AG08396 (cell line): Measurements from ENCODE around the gene LPAR1.
"Not testable (repeated sequence)": the region's sequence is repeated elsewhere in the genome, so short reads cannot be mapped to it uniquely, and the experiment has no call there.

ENCODE experiments used
- DNase-seq: peaks from one replicate; pipeline ENCODE4 v3.0.0; 2012; ENCODE audit warnings: low spot score, mixed read lengths

Gene LPAR1, protein sequence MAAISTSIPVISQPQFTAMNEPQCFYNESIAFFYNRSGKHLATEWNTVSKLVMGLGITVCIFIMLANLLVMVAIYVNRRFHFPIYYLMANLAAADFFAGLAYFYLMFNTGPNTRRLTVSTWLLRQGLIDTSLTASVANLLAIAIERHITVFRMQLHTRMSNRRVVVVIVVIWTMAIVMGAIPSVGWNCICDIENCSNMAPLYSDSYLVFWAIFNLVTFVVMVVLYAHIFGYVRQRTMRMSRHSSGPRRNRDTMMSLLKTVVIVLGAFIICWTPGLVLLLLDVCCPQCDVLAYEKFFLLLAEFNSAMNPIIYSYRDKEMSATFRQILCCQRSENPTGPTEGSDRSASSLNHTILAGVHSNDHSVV

DNA sequence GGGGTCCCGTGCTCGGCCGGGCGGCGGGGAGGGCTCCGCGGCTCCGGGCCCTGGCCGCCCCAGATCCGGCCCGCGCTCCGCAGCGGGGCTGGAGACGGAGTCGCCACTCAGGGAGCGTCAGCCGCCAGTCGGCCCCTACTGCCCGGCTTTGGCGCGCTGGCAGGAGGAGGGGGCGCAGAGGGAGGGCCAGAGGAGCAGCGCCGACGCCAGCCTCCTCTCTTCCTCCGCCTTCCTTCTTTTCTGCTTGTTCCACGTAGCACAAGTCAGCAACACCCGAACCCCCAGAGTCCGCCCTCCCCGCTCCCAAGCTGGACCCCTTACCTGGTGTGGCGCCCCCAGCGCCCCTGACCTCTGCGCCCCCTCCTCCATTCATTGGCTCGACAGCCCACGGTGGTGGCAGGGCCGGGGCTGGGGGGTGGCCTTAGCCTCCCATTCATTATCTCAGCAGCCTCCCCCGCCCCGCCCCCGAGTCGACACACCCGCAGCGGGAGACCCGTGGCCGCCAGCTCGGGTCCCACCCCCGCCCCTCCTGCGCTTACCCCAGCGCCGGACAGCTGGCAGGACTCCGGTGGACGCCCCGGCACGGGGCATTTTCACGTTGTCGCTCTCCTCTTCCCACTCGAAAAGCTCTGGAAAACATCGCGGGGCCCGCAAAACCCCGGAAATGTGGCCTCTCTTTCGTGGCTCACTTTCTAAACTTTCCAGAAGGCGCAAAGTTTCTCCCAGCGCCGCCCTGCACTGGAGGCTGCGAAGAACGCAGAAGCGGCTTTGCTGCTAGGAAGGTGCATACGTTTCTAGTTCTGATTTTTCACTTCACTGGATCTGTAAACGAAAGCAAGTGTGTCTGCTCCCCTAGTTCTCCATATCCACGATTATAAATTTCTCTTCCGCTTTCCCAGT lies at the start of gene LPAR1:
Gene LPAR1 (minus strand): TSS at position 140 of the 900 bp plus-strand sequence. CDS start 66,353 bp downstream, outside the sequence.
- DNase-seq, result peak; percentile 65

DNA sequence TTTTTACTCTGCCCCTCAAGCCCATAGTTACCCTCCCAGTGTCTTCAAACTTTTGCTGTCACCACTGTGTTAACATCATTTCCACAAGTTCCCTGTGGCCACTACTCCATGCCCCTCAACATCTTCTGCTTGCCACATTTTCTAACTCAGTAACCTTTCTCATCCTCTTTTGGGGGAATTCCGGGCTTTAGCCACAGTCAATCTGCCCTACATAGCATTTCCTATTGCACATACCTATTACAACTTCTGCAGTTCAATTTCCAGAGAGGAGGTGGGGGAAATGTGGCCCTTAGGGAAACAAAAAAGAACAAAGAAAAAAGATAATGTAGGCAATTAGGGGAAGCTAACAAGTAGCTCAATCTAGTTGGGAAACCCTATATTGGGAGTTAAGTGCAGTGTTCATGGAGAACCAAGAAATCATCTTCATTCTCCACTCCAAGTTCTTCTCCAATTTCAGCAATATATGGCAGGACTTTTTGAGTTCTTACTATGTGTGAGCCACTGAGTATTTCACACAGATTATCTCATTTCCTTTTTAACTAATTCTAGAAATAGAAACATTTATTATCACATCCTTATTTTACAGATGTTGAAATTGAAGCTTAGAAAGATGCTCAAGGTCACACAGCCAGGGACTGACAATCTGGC lies 40.2 kb upstream of the LPAR1 start:
- DNase-seq, result no peak

DNA sequence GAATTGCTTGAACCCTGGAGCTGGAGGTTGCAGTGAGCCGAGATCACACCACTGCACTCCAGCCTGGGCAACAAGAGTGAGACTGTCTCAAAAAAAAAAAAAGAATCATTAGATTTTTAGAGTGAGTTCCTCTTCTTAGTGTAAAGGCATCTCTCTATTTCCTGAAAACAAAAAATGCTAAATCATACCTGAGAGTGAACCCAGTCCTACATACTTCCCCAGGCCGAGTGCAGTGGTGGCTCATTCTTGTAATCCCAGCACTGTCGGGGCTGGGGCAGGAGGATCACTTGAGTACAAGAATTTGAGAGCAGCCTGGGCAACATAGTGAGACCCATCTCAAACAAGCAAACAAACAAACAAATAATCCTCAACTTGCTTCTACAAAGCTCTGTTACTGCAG lies 38.2 kb upstream of the LPAR1 start:
- DNase-seq, result no peak

DNA sequence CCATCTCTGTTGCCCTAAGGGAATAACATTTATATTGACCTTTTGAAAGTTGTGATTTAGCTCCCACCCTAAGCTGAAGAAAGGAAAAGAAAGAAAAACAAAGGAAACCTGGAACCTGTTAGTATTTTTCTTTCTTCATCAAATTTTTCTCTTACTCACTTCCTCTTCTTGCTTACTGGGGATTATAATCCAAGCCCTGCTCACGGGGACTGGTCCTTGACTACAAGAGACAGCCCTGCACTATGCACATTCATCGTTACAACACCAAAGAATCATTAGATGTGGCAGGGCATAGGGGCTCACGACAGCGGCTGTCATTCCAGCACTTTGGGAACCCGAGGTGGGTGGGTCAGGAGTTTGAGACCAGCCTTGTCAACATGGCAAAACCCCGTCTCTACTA lies 37.8 kb upstream of the LPAR1 start:
- DNase-seq, result no peak

DNA sequence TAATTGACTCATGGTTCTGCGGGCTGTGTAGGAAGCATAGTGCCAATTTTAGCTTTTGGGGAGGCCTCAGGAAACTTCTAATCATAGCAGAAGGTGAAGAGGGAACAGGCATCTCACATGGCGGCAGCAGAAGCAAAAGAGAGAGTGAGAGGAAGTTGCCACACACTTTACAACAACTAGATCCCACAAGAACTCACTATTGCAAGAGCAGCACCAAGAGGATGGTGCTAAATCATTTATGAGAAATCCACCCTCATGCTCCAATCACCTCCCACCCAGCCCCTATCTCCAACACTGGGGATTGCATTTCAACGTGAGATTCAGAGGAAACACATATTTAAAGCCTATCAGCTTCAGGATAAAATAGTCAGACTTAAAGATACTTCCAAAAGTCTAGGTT lies 36.1 kb upstream of the LPAR1 start:
- no peak for DNase-seq

DNA sequence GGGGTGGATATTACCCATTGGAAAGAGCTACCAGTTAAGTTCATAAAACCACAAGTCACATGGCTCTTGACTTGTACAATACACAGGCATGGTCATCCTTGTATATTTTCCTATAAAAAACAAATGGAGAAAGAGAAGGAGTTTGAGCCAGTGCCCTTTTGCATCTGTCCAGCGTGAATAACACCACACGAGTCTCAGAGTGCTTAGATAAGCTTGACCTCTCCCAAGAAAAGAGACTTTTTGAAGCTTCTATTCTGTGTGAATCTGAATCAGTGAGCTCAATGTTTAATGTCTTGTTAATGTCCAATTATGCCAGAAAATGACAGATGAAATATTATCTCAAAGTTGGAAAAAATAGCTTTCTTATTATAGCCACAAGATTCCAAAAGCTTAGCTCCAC lies 30.9 kb upstream of the LPAR1 start:
- DNase-seq, result no peak

DNA sequence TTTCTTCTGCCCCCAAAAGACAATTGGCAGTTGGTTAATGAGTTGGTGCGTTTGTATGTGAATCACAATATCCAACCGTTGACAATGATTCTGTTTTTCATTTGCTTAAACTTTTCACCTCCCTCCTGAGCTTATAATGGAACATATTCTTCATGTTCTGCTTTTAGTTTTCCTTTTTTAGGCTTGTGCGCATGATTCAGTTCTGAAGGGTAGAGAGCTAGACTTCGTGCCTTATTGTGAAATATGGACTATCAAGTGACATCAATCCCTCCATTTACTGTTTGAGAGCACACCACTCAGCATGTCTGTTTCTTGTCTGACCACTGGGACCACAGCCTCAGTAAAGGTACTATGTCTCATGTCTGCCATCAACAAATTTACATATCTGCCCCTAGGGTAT lies 30.5 kb upstream of the LPAR1 start:
- DNase-seq, result no peak

DNA sequence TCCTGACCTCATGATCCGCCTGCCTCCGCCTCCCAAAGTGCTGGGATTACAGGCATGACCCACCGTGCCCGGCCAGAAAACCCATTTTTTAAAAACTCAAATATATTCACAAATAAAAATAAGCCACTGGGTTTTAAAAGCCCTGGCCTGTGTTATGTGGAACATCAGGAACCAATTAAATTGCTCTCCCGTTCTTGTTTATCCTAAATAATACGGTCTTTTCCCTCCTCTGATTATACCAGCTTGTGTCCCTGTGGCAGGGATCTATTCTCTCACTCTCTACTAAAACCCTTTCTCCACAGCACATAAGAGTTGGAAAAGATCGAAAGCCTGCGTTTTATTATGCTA lies 30.1 kb upstream of the LPAR1 start:
- DNase-seq, result no peak

DNA sequence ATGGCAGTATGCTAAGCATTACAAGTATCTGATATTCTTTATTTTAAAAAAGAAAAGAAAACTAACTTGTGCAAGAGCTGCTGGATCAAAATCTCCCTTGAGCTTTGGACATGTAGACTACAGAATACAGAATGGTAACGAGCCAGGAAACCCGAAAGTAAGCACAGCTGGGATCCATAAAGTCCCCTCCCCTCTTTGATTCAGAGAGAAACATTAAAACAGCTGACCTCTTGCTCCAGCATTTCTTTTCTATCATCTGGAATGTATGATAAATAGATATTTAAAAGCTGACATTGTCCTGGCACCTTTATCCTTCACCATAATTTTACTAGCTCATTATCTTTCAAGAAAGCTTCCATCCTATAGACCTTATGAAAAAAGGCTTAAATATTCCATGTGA lies 28.2 kb upstream of the LPAR1 start:
- DNase-seq, result no peak

DNA sequence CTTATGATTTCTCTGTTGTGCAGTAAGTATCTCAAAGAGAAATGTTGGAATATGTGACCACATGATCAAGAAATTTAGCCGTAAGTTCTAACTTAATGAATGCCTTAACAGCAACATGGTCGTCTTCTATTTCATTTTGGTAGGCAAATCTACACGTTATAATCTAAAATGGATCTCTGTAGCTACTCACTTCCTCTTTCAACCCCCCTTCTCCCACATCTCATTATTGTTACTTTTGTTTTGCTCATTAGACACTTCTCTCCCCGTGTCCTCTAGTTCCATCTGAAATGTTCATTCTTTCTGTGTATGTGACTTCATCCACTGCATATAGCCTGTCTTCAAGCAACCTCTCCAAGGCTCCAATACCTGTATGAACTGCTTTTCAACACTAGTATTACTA lies 27.1 kb upstream of the LPAR1 start:
- DNase-seq, result no peak

DNA sequence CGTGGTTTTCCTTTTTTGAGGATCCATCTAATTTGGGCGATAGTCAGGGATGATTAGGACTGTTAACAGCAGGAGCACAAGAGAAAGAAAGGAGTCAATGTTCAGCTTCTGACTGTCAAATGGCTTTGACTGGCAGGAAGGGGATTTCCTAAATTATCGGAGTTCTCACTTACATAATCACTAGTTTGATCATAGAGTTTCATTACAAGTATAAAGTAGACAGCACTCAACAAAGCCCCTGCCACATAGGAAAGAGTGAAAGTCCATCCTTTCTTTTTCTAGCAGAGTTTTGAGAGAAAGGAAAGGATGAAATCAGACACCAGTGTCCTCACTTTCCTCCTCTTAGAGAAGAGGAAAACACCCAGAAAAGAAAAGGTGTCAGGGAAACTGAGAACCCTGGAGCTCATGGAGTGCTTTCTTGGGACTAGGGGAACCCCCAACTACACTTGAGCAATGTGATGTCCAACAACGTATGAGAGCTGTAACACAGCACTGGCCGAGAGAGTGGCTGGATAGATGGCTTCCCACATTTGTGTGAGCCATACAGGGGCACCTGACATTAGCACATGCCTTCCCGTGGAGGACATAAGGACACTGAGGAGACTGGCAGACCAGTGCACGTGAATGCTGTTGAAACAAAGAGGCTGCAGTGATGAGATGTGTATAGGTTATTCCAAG lies 26.0 kb upstream of the LPAR1 start:
- DNase-seq, result no peak

DNA sequence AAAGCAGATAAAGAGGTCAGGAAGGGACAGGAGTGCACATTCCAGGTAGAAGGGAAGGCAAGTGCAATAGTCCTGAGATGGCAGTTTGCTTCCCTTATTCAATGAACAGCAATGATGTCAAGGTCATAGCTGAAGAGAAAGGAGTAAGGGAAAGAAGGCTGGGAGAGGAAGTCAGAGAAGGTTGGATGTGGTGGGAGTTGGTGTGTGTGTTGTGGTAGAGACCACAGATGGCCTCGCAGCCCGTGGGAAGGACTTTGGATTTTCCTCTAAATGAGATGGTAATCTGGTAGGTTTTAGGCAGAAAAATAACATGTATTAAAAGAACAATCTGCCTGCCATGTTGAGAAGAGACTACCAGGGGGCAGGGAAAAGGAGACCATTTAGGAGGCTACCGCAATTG lies 25.1 kb upstream of the LPAR1 start:
- no peak for DNase-seq

DNA sequence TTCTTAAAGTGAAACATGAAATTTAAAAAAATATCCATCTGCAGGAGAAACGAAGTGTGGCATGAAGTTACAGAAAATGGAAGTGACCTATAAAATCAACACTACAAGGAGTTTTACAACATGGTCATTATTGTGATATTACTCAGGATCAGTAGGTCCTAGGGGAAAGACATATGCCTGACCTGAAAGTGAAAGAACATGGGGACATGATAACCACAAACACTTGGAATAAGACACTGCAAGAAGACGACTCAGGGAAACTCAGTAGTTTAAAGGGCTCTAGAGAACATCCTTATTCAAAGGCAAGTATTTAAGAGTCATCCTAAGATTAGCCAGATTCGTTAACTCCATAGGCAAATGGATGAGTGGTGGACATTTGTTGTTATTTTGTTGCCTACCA lies 19.9 kb upstream of the LPAR1 start:
- DNase-seq, result no peak

DNA sequence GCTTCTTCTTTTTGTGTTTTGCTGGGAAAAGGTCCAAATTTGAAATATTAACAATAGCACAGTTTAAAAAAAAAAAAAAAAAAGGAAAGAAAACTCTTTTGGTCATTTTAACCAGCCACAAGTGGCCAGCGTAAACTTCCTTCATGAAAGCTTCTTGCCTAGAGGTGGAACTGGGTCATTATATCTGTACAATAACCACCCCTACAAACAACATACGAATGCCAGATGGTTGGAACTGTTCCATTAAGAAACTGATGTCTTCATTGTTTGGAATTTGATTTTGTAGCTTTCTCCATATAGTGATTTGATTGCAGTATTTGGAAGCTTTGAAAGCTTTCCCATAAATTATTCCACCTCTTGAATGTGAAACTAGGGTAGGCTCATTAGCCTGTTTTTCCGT lies 18.3 kb upstream of the LPAR1 start:
- DNase-seq, result no peak

DNA sequence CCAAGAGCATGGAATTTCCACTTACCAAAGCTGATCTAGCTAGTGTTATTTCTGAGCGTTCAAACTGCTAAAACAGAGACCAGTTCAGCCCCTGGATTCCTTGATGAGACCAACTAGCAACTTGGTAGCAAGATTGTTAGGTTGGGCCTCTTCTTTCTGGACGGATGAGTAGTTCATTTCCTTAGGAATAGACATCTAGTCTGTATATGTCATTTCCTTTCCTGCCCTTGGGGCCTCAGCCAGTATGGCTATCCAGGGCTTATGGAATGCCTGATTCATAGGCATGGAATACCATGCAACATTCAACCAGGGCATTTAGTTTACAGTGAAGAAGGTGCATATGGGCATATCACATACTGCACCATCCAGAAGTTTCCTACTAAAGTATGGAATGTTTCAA lies 14.5 kb upstream of the LPAR1 start:
- peak; percentile 17 for DNase-seq

DNA sequence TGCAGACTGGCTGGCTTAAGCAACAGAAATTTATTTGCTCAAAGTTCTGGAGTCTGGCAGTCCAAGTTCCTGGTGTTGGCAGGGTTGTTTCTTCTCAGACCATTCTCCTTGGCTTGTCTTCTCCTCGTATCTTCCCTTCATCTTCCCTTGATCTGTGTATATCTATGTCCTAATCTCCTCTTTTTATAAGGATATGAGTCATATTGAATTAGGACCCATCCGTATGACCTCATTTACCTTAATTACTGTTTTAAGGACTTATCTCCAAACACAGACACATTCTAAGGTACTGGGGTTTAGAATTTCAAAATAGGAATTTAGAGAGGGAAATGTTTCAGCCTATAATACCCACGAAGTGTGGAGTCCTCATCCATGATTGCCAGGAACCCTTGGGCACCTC lies 13.1 kb upstream of the LPAR1 start:
- no peak for DNase-seq

DNA sequence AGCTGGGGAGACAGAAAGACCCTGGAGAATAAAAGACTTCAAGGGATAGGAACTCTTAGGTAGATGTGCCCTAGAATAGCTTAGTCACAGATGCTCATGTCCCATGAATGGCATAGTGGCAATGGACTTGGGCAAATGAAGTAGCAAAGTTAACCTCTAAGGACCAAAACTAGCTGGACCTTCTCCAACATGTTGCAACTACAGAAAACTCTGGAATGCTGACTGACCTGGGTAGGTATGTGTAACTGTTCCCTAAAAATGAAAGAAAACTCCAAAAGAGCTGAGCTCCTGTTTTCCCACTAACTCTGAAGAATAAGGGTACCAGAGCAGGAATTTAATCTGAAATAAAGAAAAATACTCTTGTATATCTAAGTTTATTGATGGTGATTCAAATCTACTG lies 12.5 kb upstream of the LPAR1 start:
- DNase-seq, result no peak

DNA sequence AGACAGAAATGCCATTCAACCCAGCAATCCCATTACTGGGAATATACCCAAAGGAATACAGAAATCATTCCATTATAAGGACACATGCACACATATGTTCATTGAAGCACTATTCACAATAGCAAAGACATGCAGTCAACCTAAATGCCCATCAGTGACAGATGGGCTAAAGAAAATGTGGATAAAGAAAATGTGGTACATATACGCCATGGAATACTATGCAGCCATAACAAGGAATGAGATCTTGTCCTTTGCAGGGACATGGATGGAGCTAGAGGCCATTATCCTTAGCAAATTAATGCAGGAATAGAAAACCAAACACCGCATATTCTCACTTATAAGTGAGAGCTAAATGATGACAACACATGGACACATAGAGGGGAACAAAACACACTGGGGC lies 9.0 kb upstream of the LPAR1 start:
- not testable (repeated sequence) for DNase-seq

DNA sequence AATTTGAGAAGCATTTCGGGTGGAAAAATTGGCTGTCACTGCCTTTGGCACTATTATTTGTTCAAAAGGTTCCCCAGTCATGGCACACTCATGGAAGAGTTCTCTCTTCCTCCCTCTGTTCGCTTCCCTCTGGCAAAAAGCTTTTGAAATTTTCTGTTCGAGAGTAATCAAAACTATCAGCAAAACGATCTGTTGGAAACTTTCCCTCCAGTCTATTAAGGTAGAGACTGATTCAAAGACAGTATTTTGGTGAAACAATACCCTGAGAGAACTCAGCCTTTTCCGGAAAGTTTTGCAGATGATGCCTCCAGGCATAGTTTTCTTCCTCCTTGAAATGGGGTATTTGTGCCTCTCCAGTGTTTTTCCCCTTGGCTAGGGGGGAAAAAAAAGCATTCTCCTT lies 3.6 kb upstream of the LPAR1 start:
- DNase-seq, result no peak

DNA sequence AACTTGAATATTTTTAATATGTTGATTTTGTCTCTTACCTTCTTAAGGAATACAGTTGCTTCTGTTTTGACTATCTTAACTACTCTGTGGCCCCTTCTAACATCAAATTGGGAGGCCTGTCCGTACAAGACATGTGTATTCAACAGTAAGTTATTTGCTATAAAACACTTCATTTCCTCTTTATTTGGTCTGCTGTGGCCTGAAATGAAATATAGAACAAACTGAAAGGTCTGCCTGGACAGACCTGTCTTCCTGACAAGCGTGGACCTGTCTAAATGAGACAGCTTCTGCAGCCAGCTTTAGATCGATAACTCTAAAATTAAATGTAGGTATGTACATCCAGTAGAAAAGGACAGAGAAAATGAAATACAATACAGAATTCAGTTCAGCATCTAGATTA lies 2.2 kb upstream of the LPAR1 start:
- no peak for DNase-seq

DNA sequence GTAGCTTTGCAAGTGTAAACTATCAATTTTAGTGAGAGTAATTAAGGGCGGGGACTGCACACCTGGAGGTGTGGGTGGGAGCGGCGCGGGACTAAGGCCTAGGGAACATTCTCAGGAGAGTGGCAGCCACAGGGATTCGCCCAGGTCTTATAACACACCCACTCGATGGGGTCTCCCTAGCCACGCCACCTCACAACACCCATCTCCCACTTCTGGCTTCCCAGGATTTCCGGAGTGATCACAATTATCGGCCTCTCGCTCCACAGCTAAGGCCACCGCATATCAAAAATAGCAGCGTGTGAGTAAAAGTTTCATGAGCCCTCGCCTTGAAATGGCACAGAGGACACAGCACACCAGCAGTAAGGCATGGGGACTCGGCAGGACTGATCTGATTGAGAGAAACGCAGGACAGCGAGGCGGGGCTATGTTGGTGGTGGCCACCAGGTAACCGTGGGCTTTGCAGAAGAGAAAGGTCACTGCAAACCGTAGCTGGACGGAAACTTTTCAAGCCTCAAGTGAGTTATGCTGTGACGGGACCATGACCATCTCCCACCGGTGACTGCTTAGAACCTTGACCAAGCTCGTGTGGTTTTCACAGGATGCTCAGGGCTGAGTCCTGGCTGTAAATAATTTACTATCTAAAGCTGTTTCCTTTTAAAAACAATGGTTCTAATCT lies 1.1 kb upstream of the LPAR1 start:
- no peak for DNase-seq
